Panc1 (cell line): ENCODE measurements around the gene VAV3. TPM values are rescaled to one million over a fixed set of nuclear protein-coding genes. Genes with fewer than 3 reads are reported as not detected.

ENCODE experiments used
- ATAC-seq: fragments of 200-7000 bp; cut with Tn5 transposase; 2 replicates; pipeline ENCODE4 v1.9.1; 2020; ENCODE audit warnings: mild to moderate bottlenecking, moderate library complexity
- BruUV-seq: library from RNA; stranded (reverse); fragments of 400-500 nt; replicated peaks from 2 replicates; lab custom pipeline; 2021; lab: Mats Ljungman, UMichigan
- CTCF ChIA-PET: fragments of 300-600 bp; sonication (Branson Sonifier 250); formaldehyde crosslinking; loops from one replicate; lab custom pipeline; 2022; ENCODE audit warnings: antibody characterized with exemption; lab: Charles Lee
- POLR2A ChIA-PET: fragments of 300-600 bp; sonication (Branson Sonifier 250); formaldehyde crosslinking; loops from one replicate; lab custom pipeline; 2022; ENCODE audit warnings: antibody characterized with exemption; lab: Charles Lee
- DNase-seq: peaks from one replicate; pipeline ENCODE4 v3.0.0-alpha.2; 2010; ENCODE audit warnings: low read depth, low spot score
- H3K27ac ChIP-seq: 2 replicates; pipeline ENCODE4 v1.5.1; 2011; ENCODE audit warnings: mild to moderate bottlenecking, low read length, inconsistent platforms
- H3K27me3 ChIP-seq: fragments of 200-500 bp; sonication (Bioruptor generic); 2 replicates; pipeline ENCODE4 v1.6.0; 2014; ENCODE audit warnings: low read length, inconsistent platforms; ENCODE audit not compliant: control insufficient read depth, insufficient read depth
- H3K36me3 ChIP-seq: fragments of 200-500 bp; sonication (Bioruptor generic); 2 replicates; pipeline ENCODE4 v1.5.1; 2014; ENCODE audit warnings: inconsistent platforms, mild to moderate bottlenecking, low read length, moderate library complexity; ENCODE audit not compliant: control insufficient read depth, insufficient read depth
- H3K4me1 ChIP-seq: 2 replicates; pipeline ENCODE4 v1.5.1; 2011; ENCODE audit warnings: inconsistent platforms, mild to moderate bottlenecking, low read length, moderate library complexity; ENCODE audit not compliant: control insufficient read depth, insufficient read depth
- H3K4me3 ChIP-seq, 2 experiments: 2 replicates each; pipeline ENCODE4 v1.5.1; 2011 to 2012; ENCODE audit warnings: low read depth in 2 of 2, low read length in 2 of 2, mild to moderate bottlenecking in 2 of 2, inconsistent platforms in 1 of 2, moderate library complexity in 1 of 2
- H3K9me3 ChIP-seq: fragments of 200-500 bp; sonication (Bioruptor generic); 2 replicates; pipeline ENCODE4 v1.5.1; 2014; ENCODE audit warnings: low read depth, mild to moderate bottlenecking, inconsistent platforms, low read length, moderate library complexity; ENCODE audit not compliant: control insufficient read depth, insufficient read depth
- POLR2AphosphoS5 ChIP-seq: IDR thresholded peaks from 2 replicates; pipeline ENCODE4 v1.6.1; 2012; ENCODE audit warnings: mild to moderate bottlenecking, low read depth, low read length, moderate library complexity
- REST ChIP-seq, 2 experiments: IDR thresholded peaks; 2 replicates each; pipeline ENCODE4 v1.6.1; 2011 to 2012; ENCODE audit warnings: low read depth in 2 of 2, control low read depth in 1 of 2, low read length in 1 of 2, mild to moderate bottlenecking in 1 of 2, moderate library complexity in 1 of 2; ENCODE audit not compliant: insufficient read depth in 1 of 2
- SIN3A ChIP-seq: IDR thresholded peaks from 2 replicates; pipeline ENCODE4 v1.6.1; 2012; ENCODE audit warnings: low read depth, mild to moderate bottlenecking, low read length, moderate library complexity, borderline replicate concordance; ENCODE audit not compliant: insufficient read depth
- TCF7L2 ChIP-seq: IDR thresholded peaks from 2 replicates; pipeline ENCODE4 v1.6.1; 2011; ENCODE audit warnings: mild to moderate bottlenecking, low read depth, low read length, inconsistent platforms
- in situ Hi-C: cut with HindIII; loops from 2 replicates; pipeline ENCODE4 v1.10.0; 2016; ENCODE audit warnings: low sequenced_read_pairs, low pct_unique_long_range_greater_than_20kb
- intact Hi-C: fragments of 100-400 bp; cut with micrococcal nuclease; formaldehyde crosslinking; loops from one replicate; pipeline ENCODE4 v1.10.0; 2022; ENCODE audit not compliant: unreplicated experiment
- microRNA-seq: library from miRNA; unstranded; fragments of <30 nt; microRNA quantifications from one replicate; pipeline ENCODE4 v1.1.0, GENCODE V29; 2020; ENCODE audit not compliant: unreplicated experiment
- total RNA-seq: library from RNA; stranded (reverse); gene quantifications from one replicate; pipeline ENCODE4 v1.2.1, GENCODE V29; 2021; ENCODE audit not compliant: unreplicated experiment
- TF ChIP-seq, protein P1 (sequence below): fragments of 450-650 bp; IDR thresholded peaks from 2 replicates; pipeline ENCODE4 v1.5.1; 2017; ENCODE audit warnings: mild to moderate bottlenecking

The VAV3 gene
- total RNA-seq, 1 experiment from 2014 or later, result 0.23 TPM

DNA sequence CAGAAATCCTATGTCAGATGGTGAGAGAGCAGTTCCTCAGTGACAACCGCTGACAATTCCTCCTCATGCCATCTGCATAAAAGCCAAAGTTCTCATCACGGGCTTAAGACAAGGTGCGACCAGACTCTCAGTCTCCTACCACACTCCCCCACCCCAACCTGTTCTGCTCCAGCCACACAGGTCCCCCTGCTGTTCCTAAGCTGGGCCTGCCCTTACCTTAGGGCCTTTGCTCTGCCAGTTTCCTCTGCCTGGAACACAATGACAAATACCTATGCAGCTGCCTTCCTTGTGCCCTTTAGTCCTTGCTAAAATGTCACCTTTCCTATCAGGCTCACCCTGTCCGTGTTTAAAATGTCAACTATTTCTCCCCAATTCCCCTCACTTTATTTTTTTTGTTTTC lies 441.9 kb downstream of the VAV3 start:
- no peak for TF ChIP-seq POLR2AphosphoS5
- TF ChIP-seq, protein P1, sequence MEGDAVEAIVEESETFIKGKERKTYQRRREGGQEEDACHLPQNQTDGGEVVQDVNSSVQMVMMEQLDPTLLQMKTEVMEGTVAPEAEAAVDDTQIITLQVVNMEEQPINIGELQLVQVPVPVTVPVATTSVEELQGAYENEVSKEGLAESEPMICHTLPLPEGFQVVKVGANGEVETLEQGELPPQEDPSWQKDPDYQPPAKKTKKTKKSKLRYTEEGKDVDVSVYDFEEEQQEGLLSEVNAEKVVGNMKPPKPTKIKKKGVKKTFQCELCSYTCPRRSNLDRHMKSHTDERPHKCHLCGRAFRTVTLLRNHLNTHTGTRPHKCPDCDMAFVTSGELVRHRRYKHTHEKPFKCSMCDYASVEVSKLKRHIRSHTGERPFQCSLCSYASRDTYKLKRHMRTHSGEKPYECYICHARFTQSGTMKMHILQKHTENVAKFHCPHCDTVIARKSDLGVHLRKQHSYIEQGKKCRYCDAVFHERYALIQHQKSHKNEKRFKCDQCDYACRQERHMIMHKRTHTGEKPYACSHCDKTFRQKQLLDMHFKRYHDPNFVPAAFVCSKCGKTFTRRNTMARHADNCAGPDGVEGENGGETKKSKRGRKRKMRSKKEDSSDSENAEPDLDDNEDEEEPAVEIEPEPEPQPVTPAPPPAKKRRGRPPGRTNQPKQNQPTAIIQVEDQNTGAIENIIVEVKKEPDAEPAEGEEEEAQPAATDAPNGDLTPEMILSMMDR, result no peak
- TF ChIP-seq REST (IDR thresholded peaks at IDR 0.05; ENCODE audit: insufficient read depth in 1 of 2, low read depth in 2 of 2, low read length in 1 of 2), result no peak
- TF ChIP-seq SIN3A, result no peak
- no peak for TF ChIP-seq TCF7L2
- no peak for DNase-seq
- H3K4me1 ChIP-seq, result no peaks in the 10 kb centered on the region
- ChIA-PET POLR2A (no interaction called here), CTCF (no interaction called here)
- in situ Hi-C loops (no loop called here), intact Hi-C loops (loop anchor here (10.0 kb wide), 1 partner anchor 248 kb away; no protein-coding TSS in a partner anchor)
- H3K36me3 ChIP-seq, result no peaks in the 10 kb centered on the region
- H3K27ac ChIP-seq, result no peak overlapping the region
- no peak overlapping the region for H3K4me3 ChIP-seq
- H3K27me3 ChIP-seq, result no peaks in the 10 kb centered on the region
- BruUV-seq, result no TSS peak
- no peaks in the 10 kb centered on the region for H3K9me3 ChIP-seq
- no peak for ATAC-seq

Small RNA genes within 50 kb of the gene (microRNA-seq; reads per million reads assigned to microRNA genes)
- gene MIR7852, result not detected

Other genes with a start within 250 kb of the VAV3 start
- 31.8 TPM for gene SLC25A24, start 235.2 kb upstream of the VAV3 start, total RNA-seq